CD4-positive, alpha-beta memory T cell (primary cell): ENCODE data around the gene AGK. TPM values are rescaled to one million over a fixed set of nuclear protein-coding genes. Genes with fewer than 3 reads are reported as not detected.
A peak's percentile ranks its signal among the peaks of the same experiment; 100 is the strongest.

ENCODE experiments used
- CTCF ChIA-PET: fragments of 350-600 bp; sonication (Branson Sonifier 250); formaldehyde crosslinking; loops from one replicate; lab custom pipeline; 2021; ENCODE audit warnings: inconsistent platforms; ENCODE audit not compliant: partially characterized antibody; lab: Charles Lee
- POLR2A ChIA-PET: fragments of 350-600 bp; sonication (Branson Sonifier 250); formaldehyde crosslinking; loops from one replicate; lab custom pipeline; 2021; ENCODE audit not compliant: partially characterized antibody; lab: Charles Lee
- DNase-seq, 5 donors: peaks; one replicate each; pipeline versions ENCODE4 v3.0.0 to v3.0.0-alpha.2; 2020 to 2022; ENCODE audit warnings: mixed read lengths in 1 of 5
- H3K27ac ChIP-seq: one replicate; pipeline ENCODE4 v1.7.0; 2013; ENCODE audit warnings: low read depth, low read length
- H3K27me3 ChIP-seq: 2 replicates; pipeline ENCODE4 v1.7.0; 2013; ENCODE audit warnings: mild to moderate bottlenecking, low read length, moderate library complexity; ENCODE audit not compliant: insufficient read depth
- H3K36me3 ChIP-seq: 2 replicates; pipeline ENCODE4 v1.7.0; 2013; ENCODE audit warnings: mild to moderate bottlenecking, low read length, moderate library complexity; ENCODE audit not compliant: insufficient read depth
- H3K4me1 ChIP-seq: 2 replicates; pipeline ENCODE4 v1.7.0; 2013; ENCODE audit warnings: mild to moderate bottlenecking, low read length, moderate library complexity; ENCODE audit not compliant: insufficient read depth
- H3K4me3 ChIP-seq, 2 donors: one replicate each; pipeline ENCODE4 v1.7.0; 2013; ENCODE audit warnings: low read length in 2 of 2, mild to moderate bottlenecking in 1 of 2
- H3K9me3 ChIP-seq, 2 donors: one replicate each; pipeline ENCODE4 v1.7.0; 2013; ENCODE audit warnings: low read length in 2 of 2, control low read depth in 1 of 2; ENCODE audit not compliant: control insufficient read depth in 1 of 2
- H3K27ac Mint-ChIP-seq, 7 donors: one replicate each; pipeline ENCODE4 v1.8.0; 2020 to 2021; ENCODE audit warnings: mixed read lengths in 7 of 7, mild to moderate bottlenecking in 6 of 7, inconsistent platforms in 3 of 7, moderate library complexity in 3 of 7
- H3K27me3 Mint-ChIP-seq, 2 donors: one replicate each; pipeline ENCODE4 v1.8.0; 2020 to 2021; ENCODE audit warnings: mixed read lengths in 2 of 2
- H3K36me3 Mint-ChIP-seq, 2 donors: one replicate each; pipeline ENCODE4 v1.8.0; 2020 to 2021; ENCODE audit warnings: mixed read lengths in 2 of 2, inconsistent platforms in 1 of 2, mild to moderate bottlenecking in 1 of 2
- H3K4me1 Mint-ChIP-seq, 4 donors: one replicate each; pipeline ENCODE4 v1.8.0; 2020 to 2021; ENCODE audit warnings: mixed read lengths in 4 of 4, mild to moderate bottlenecking in 1 of 4
- H3K4me3 Mint-ChIP-seq, 8 donors: one replicate each; pipeline ENCODE4 v1.8.0; 2020 to 2021; ENCODE audit warnings: mixed read lengths in 8 of 8, mild to moderate bottlenecking in 7 of 8, moderate library complexity in 6 of 8, inconsistent platforms in 3 of 8
- H3K9me3 Mint-ChIP-seq, 8 donors: one replicate each; pipeline ENCODE4 v1.8.0; 2020 to 2021; ENCODE audit warnings: mixed read lengths in 8 of 8, mild to moderate bottlenecking in 5 of 8, inconsistent platforms in 3 of 8, moderate library complexity in 1 of 8
- intact Hi-C: fragments of 100-400 bp; cut with micrococcal nuclease; formaldehyde crosslinking; loops from one replicate; pipeline ENCODE4 v1.15.1; 2023
- polyA plus RNA-seq, 2 donors: library from polyadenylated mRNA; unstranded; fragments of 300-500 nt; fragmentation: Illumina TruSeq; gene quantifications; one replicate each; pipeline ENCODE4 v1.2.3, GENCODE V29; 2021
- total RNA-seq, 2 experiments: library from RNA; stranded (reverse); gene quantifications; one replicate each; pipeline ENCODE4 v1.2.3, GENCODE V29; 2021

The AGK gene
- total and polyA plus RNA-seq, 4 experiments from 2014 or later, result 28.1 to 33.8 (median 29.2) TPM

- Mint-ChIP-seq H3K36me3 (peaks cover 4 to 14% of the 10 kb centered on the region in 2 donors), H3K27me3 (peaks cover 0 to 2% of the 10 kb centered on the region in 2 donors), H3K4me3 (peak overlapping the region; percentile 87 to 94 (median 90)), H3K4me1 (peaks cover 42 to 70% (median 52%) of the 10 kb centered on the region in 4 donors), H3K27ac (peak overlapping the region; percentile 63 to 95 (median 93)), H3K9me3 (peaks cover 0 to 2% (median 0%) of the 10 kb centered on the region in 8 donors)
- Histone ChIP-seq H3K9me3 (no peaks in the 10 kb centered on the region), H3K4me1 (peaks cover 44% of the 10 kb centered on the region), H3K36me3 (no peaks in the 10 kb centered on the region), H3K4me3 (peak overlapping the region; percentile 49 to 56), H3K27me3 (no peaks in the 10 kb centered on the region), H3K27ac (peak overlapping the region; percentile 58)
- ChIA-PET POLR2A (interaction anchor here (0.6 to 3.8 kb wide), 14 partner anchors 9 to 686 kb away, joined by 3 to 89 read pairs (median 4); partner anchors contain the start of genes MRPS33 and SSBP1), CTCF (interaction anchor here (0.6 to 6.5 kb wide), 6 partner anchors 35 to 85 kb away, joined by 3 to 67 read pairs (median 3); partner anchors contain the start of gene SSBP1)
- intact Hi-C loops, result loop anchor here (1.0 to 10.0 kb wide), 2 partner anchors 37 to 146 kb away; partner anchors contain the start of genes AGK and SSBP1
- DNase-seq, result peak in 3 of 5 donors; percentile 3 to 43 (median 7)
These were observed 149.7 kb downstream of the AGK start for GRCh38 chr7:141700848-141701371.

GRCh38 chr7:141701489-141702046, 150.4 kb downstream of the AGK start:
- no peaks in the 10 kb centered on the region for H3K36me3 ChIP-seq
- H3K27me3 ChIP-seq, result no peaks in the 10 kb centered on the region
- no peaks in the 10 kb centered on the region for H3K9me3 ChIP-seq
- intact Hi-C loops, result loop anchor here (1.0 to 10.0 kb wide), 2 partner anchors 37 to 147 kb away; partner anchors contain the start of genes AGK and SSBP1
- ChIA-PET CTCF (interaction anchor here (0.6 to 6.5 kb wide), 6 partner anchors 34 to 85 kb away, joined by 3 to 67 read pairs (median 3); partner anchors contain the start of gene SSBP1), POLR2A (interaction anchor here (0.6 to 3.8 kb wide), 15 partner anchors 8 to 687 kb away, joined by 3 to 89 read pairs (median 4); partner anchors contain the start of genes MRPS33 and SSBP1)
- peak overlapping the region; percentile 74 for H3K27ac ChIP-seq
- peaks cover 1 to 11% of the 10 kb centered on the region in 2 donors for H3K36me3 Mint-ChIP-seq
- peaks cover 0 to 2% of the 10 kb centered on the region in 2 donors for H3K27me3 Mint-ChIP-seq
- peak overlapping the region; percentile 87 to 95 (median 93) for H3K27ac Mint-ChIP-seq
- H3K4me1 Mint-ChIP-seq, result peaks cover 36 to 65% (median 47%) of the 10 kb centered on the region in 4 donors
- H3K9me3 Mint-ChIP-seq, result peaks cover 0 to 2% (median 0%) of the 10 kb centered on the region in 8 donors
- peak overlapping the region in 1 of 2 donors; percentile 57 for H3K4me3 ChIP-seq
- H3K4me1 ChIP-seq, result peaks cover 44% of the 10 kb centered on the region
- H3K4me3 Mint-ChIP-seq, result peak overlapping the region; percentile 87 to 94 (median 90)
- DNase-seq, result peak; percentile 77 to 88 (median 79)

GRCh38 chr7:141702047-141702567, 150.9 kb downstream of the AGK start, which contains the start of gene DENND11:
Gene DENND11 (minus strand): TSS chr7:141702166. CDS start chr7:141702153, 13 bp downstream.
- Histone ChIP-seq H3K4me1 (peaks cover 38% of the 10 kb centered on the region), H3K4me3 (peak within 1 kb of the TSS; percentile 49 to 60), H3K27ac (peak within 1 kb of the TSS; percentile 75), H3K36me3 (no peaks in the 10 kb centered on the region), H3K27me3 (no peaks in the 10 kb centered on the region), H3K9me3 (no peaks in the 10 kb centered on the region)
- intact Hi-C loops, result loop anchor here (10.0 kb wide), 1 partner anchor 147 kb away; the partner anchor contains the start of gene AGK
- DNase-seq, result peak; percentile 53 to 66 (median 61)
- peaks cover 0 to 11% of the 10 kb centered on the region in 2 donors for H3K36me3 Mint-ChIP-seq
- H3K9me3 Mint-ChIP-seq, result peaks cover 0 to 2% (median 0%) of the 10 kb centered on the region in 8 donors
- H3K27me3 Mint-ChIP-seq, result peaks cover 0 to 2% of the 10 kb centered on the region in 2 donors
- H3K27ac Mint-ChIP-seq, result peak within 1 kb of the TSS; percentile 87 to 95 (median 94)
- peak within 1 kb of the TSS; percentile 87 to 94 (median 90) for H3K4me3 Mint-ChIP-seq
- H3K4me1 Mint-ChIP-seq, result peaks cover 34 to 60% (median 42%) of the 10 kb centered on the region in 4 donors
- CTCF ChIA-PET, result interaction anchor here (0.6 to 6.5 kb wide), 6 partner anchors 14 to 84 kb away, joined by 3 to 67 read pairs (median 4); partner anchors contain the start of gene SSBP1
- POLR2A ChIA-PET, result interaction anchor here (0.6 to 3.8 kb wide), 13 partner anchors 8 to 48 kb away, joined by 3 to 89 read pairs (median 3); partner anchors contain the start of gene SSBP1

GRCh38 chr7:141702892-141703291, 151.7 kb downstream of the AGK start:
- Mint-ChIP-seq H3K27ac (peak overlapping the region in 4 of 7 donors; percentile 74 to 95 (median 90)), H3K9me3 (peaks cover 0 to 2% (median 0%) of the 10 kb centered on the region in 8 donors), H3K4me1 (peaks cover 29 to 52% (median 34%) of the 10 kb centered on the region in 4 donors), H3K27me3 (peaks cover 0 to 2% of the 10 kb centered on the region in 2 donors), H3K4me3 (peak overlapping the region in 6 of 8 donors; percentile 81 to 91 (median 86)), H3K36me3 (peaks cover 0 to 7% of the 10 kb centered on the region in 2 donors)
- Histone ChIP-seq H3K9me3 (no peaks in the 10 kb centered on the region), H3K36me3 (no peaks in the 10 kb centered on the region), H3K27me3 (no peaks in the 10 kb centered on the region), H3K4me3 (no peak overlapping the region), H3K27ac (no peak overlapping the region), H3K4me1 (peaks cover 34% of the 10 kb centered on the region)
- no peak for DNase-seq
- ChIA-PET POLR2A (interaction anchor here (0.7 to 3.8 kb wide), 4 partner anchors 18 to 48 kb away, joined by 3 to 89 read pairs (median 3); partner anchors contain the start of gene SSBP1), CTCF (interaction anchor here (0.6 to 6.5 kb wide), 5 partner anchors 10 to 48 kb away, joined by 3 to 67 read pairs (median 5); partner anchors contain the start of gene SSBP1)
- intact Hi-C loops, result loop anchor here (10.0 kb wide), 1 partner anchor 148 kb away; the partner anchor contains the start of gene AGK

- H3K27ac ChIP-seq, result no peak overlapping the region
- Mint-ChIP-seq H3K4me3 (no peak overlapping the region), H3K27ac (peak overlapping the region in 2 of 7 donors; percentile 3 to 90), H3K4me1 (peaks cover 18 to 40% (median 22%) of the 10 kb centered on the region in 4 donors), H3K9me3 (peaks cover 0 to 2% (median 0%) of the 10 kb centered on the region in 8 donors), H3K27me3 (peaks cover 0 to 2% of the 10 kb centered on the region in 2 donors), H3K36me3 (peaks cover 0 to 7% of the 10 kb centered on the region in 2 donors)
- H3K4me3 ChIP-seq, result no peak overlapping the region
- intact Hi-C loops, result loop anchor here (10.0 kb wide), 1 partner anchor 149 kb away; the partner anchor contains the start of gene AGK
- ChIA-PET CTCF (interaction anchor here (1.3 to 6.5 kb wide), 3 partner anchors 9 to 34 kb away, joined by 3 to 67 read pairs (median 14); partner anchors contain the start of gene SSBP1), POLR2A (no interaction called here)
- no peaks in the 10 kb centered on the region for H3K27me3 ChIP-seq
- H3K36me3 ChIP-seq, result no peaks in the 10 kb centered on the region
- no peak for DNase-seq
- H3K9me3 ChIP-seq, result no peaks in the 10 kb centered on the region
- peaks cover 22% of the 10 kb centered on the region for H3K4me1 ChIP-seq
These were observed 152.9 kb downstream of the AGK start for GRCh38 chr7:141704112-141704511.

GRCh38 chr7:141704741-141705140, 153.5 kb downstream of the AGK start:
- Histone ChIP-seq H3K4me1 (peaks cover 17% of the 10 kb centered on the region), H3K4me3 (no peak overlapping the region), H3K36me3 (no peaks in the 10 kb centered on the region), H3K9me3 (no peaks in the 10 kb centered on the region), H3K27me3 (no peaks in the 10 kb centered on the region), H3K27ac (no peak overlapping the region)
- Mint-ChIP-seq H3K27me3 (peaks cover 0 to 2% of the 10 kb centered on the region in 2 donors), H3K4me3 (no peak overlapping the region), H3K36me3 (peaks cover 0 to 7% of the 10 kb centered on the region in 2 donors), H3K9me3 (peaks cover 0 to 2% (median 0%) of the 10 kb centered on the region in 8 donors), H3K4me1 (peaks cover 12 to 33% (median 18%) of the 10 kb centered on the region in 4 donors), H3K27ac (peak overlapping the region in 1 of 7 donors; percentile 24)
- POLR2A ChIA-PET, result no interaction called here
- DNase-seq, result no peak
- intact Hi-C loops, result loop anchor here (10.0 kb wide), 1 partner anchor 150 kb away; the partner anchor contains the start of gene AGK
- CTCF ChIA-PET, result interaction anchor here (3.1 kb wide), 1 partner anchor 33 kb away, joined by 14 read pairs; the partner anchor contains the start of gene SSBP1
